Pulmonary artery endothelial cell (primary cell): ENCODE data around the gene SLC39A13. TPM values are rescaled to one million over a fixed set of nuclear protein-coding genes. Genes with fewer than 3 reads are reported as not detected.
A peak's percentile ranks its signal among the peaks of the same experiment; 100 is the strongest.

Experiments used
- DNase-seq: peaks from one replicate; pipeline ENCODE4 v3.0.0-alpha.2; 2011; ENCODE audit warnings: low read depth, low spot score
- total RNA-seq: library from RNA; depleted of rRNA; stranded (reverse); fragments of >200 nt; gene quantifications from 2 replicates; pipeline ENCODE4 v1.2.3, GENCODE V29; 2014

The SLC39A13 gene
- total RNA-seq, 1 donor from 2014 or later = 60.8 TPM

- DNase-seq = no peak
Observed at GRCh38 chr11:47383071-47383470, 25.3 kb upstream of the SLC39A13 start.

GRCh38 chr11:47384498-47384897 lies 23.9 kb upstream of the SLC39A13 start:
- no peak for DNase-seq

GRCh38 chr11:47387944-47388696 lies 20.3 kb upstream of the SLC39A13 start:
- no peak for DNase-seq

GRCh38 chr11:47388697-47389576 lies 19.5 kb upstream of the SLC39A13 start:
- no peak for DNase-seq

- no peak for DNase-seq
Observed at GRCh38 chr11:47389577-47390421, 18.6 kb upstream of the SLC39A13 start.

- DNase-seq = no peak
Observed at GRCh38 chr11:47390422-47390760, 18.0 kb upstream of the SLC39A13 start.

- no peak for DNase-seq
Observed at GRCh38 chr11:47391077-47391583, 17.3 kb upstream of the SLC39A13 start.

GRCh38 chr11:47391711-47392432 lies 16.5 kb upstream of the SLC39A13 start:
- DNase-seq = no peak

GRCh38 chr11:47392546-47393162 lies 15.7 kb upstream of the SLC39A13 start:
- DNase-seq = no peak

- DNase-seq = no peak
Observed at GRCh38 chr11:47393163-47394049, 15.0 kb upstream of the SLC39A13 start.

- DNase-seq = no peak
Observed at GRCh38 chr11:47394050-47394321, 14.4 kb upstream of the SLC39A13 start.

- DNase-seq = peak; percentile 88
Observed at GRCh38 chr11:47394322-47395222, 13.8 kb upstream of the SLC39A13 start.

GRCh38 chr11:47395223-47396048 lies 13.0 kb upstream of the SLC39A13 start:
- no peak for DNase-seq

- DNase-seq = no peak
Observed at GRCh38 chr11:47396049-47396320, 12.4 kb upstream of the SLC39A13 start.

GRCh38 chr11:47398011-47398410 lies 10.4 kb upstream of the SLC39A13 start:
- no peak for DNase-seq

GRCh38 chr11:47398551-47398950 lies 9.8 kb upstream of the SLC39A13 start:
- DNase-seq = no peak

- no peak for DNase-seq
Observed at GRCh38 chr11:47399860-47400767, 8.3 kb upstream of the SLC39A13 start.
